Smooth muscle cell (in vitro differentiated cells): ENCODE data around the gene CCDC91. TPM values are rescaled to one million over a fixed set of nuclear protein-coding genes. Genes with fewer than 3 reads are reported as not detected.

Experiments used
- DNase-seq: peaks from one replicate; lab custom pipeline; 2025; ENCODE audit not compliant: unreplicated experiment; lab: John Stamatoyannopoulos, UW
- H2AFZ ChIP-seq: fragments of 200-600 bp; sonication (generic); 2 replicates; pipeline ENCODE4 v1.6.0; 2016; ENCODE audit warnings: antibody characterized with exemption, low read depth, mild to moderate bottlenecking
- H3F3A ChIP-seq: fragments of 200-600 bp; sonication (generic); 2 replicates; pipeline ENCODE4 v1.6.0; 2017; ENCODE audit warnings: antibody characterized with exemption, low read depth
- H3K27ac ChIP-seq: fragments of 200-600 bp; sonication (generic); 2 replicates; pipeline ENCODE4 v1.5.1; 2016; ENCODE audit warnings: low read depth, mild to moderate bottlenecking
- H3K27me3 ChIP-seq: fragments of 200-600 bp; sonication (generic); 2 replicates; pipeline ENCODE4 v1.6.1; 2016; ENCODE audit warnings: low read depth, mild to moderate bottlenecking
- H3K36me3 ChIP-seq: fragments of 200-600 bp; sonication (generic); 2 replicates; pipeline ENCODE4 v1.5.1; 2016; ENCODE audit warnings: low read depth
- H3K4me1 ChIP-seq: fragments of 200-600 bp; sonication (generic); 2 replicates; pipeline ENCODE4 v1.5.1; 2016; ENCODE audit warnings: low read depth
- H3K4me2 ChIP-seq: fragments of 200-600 bp; sonication (generic); 2 replicates; pipeline ENCODE4 v1.6.0; 2016; ENCODE audit warnings: mild to moderate bottlenecking
- H3K4me3 ChIP-seq: fragments of 200-600 bp; sonication (generic); 2 replicates; pipeline ENCODE4 v1.5.1; 2016; ENCODE audit warnings: mild to moderate bottlenecking
- H3K79me2 ChIP-seq: fragments of 200-600 bp; sonication (generic); 2 replicates; pipeline ENCODE4 v1.6.0; 2016; ENCODE audit warnings: low read depth, mild to moderate bottlenecking
- H3K9ac ChIP-seq: fragments of 200-600 bp; sonication (generic); 2 replicates; pipeline ENCODE4 v1.6.0; 2016; ENCODE audit warnings: low read depth
- H3K9me3 ChIP-seq: fragments of 200-600 bp; sonication (generic); replicated peaks from 2 replicates; pipeline ENCODE4 v1.5.1; 2016; ENCODE audit warnings: low read depth
- H4K20me1 ChIP-seq: fragments of 200-600 bp; sonication (generic); 2 replicates; pipeline ENCODE4 v1.6.0; 2016; ENCODE audit warnings: low read depth
- CTCF ChIP-seq: fragments of 200-600 bp; sonication (generic); IDR thresholded peaks from 2 replicates; pipeline ENCODE4 v1.5.1; 2017; ENCODE audit warnings: borderline replicate concordance, mild to moderate bottlenecking, antibody characterized with exemption; ENCODE audit not compliant: insufficient read depth, poor library complexity, severe bottlenecking
- WGBS: methylation state at CpG from one replicate; pipeline ENCODE4 v1.1.7; 2016; ENCODE audit warnings: low lambda C conversion rate; 5-methylcytosine and 5-hydroxymethylcytosine counted together
- polyA plus RNA-seq: library from polyadenylated mRNA; unstranded; fragments of >200 nt; fragmentation: Nextera tagmentation; extraction: Ambion mirVana; gene quantifications from 2 replicates; pipeline ENCODE4 v1.2.1, GENCODE V29; 2016
- total RNA-seq: library from RNA; depleted of rRNA; stranded (reverse); fragments of >200 nt; gene quantifications from 2 replicates; pipeline ENCODE4 v1.2.3, GENCODE V29; 2014

Gene CCDC91
- total and polyA plus RNA-seq, 2 experiments from 2014 or later = 20.1 to 23.7 TPM

DNA sequence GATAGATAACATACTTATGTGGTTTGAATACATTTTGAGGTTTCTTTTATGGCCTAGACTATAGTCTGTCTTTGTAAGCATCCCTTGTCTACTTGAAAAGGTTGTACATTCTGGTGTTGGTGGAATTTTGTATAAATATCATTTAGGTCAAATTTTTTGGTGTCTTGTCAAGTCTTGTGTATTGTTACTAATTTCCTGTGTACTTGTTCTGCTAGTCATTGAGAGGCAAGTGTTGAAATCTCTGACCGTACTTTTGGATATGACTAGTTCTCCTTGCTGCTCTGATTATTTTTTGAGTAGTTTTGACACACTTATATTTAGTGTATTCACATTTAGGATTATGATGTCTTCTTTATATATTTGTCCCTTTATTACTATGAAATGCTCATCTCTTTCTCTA lies 219.6 kb downstream of the CCDC91 start:
- H3K79me2 ChIP-seq = no peaks in the 10 kb centered on the region
- H2AFZ ChIP-seq = no peak overlapping the region
- no peaks in the 10 kb centered on the region for H4K20me1 ChIP-seq
- no peaks in the 10 kb centered on the region for H3K36me3 ChIP-seq
- no peak for TF ChIP-seq CTCF
- H3K4me3 ChIP-seq = no peak overlapping the region
- H3K4me1 ChIP-seq = no peaks in the 10 kb centered on the region
- H3F3A ChIP-seq = no peaks in the 10 kb centered on the region
- no peaks in the 10 kb centered on the region for H3K27me3 ChIP-seq
- DNase-seq = no peak
- no peak overlapping the region for H3K9ac ChIP-seq
- WGBS = 75% methylated on average over 1 of the region's 1 CpG
- H3K27ac ChIP-seq = no peak overlapping the region
- H3K9me3 ChIP-seq = no peaks in the 10 kb centered on the region
- H3K4me2 ChIP-seq = no peak overlapping the region

DNA sequence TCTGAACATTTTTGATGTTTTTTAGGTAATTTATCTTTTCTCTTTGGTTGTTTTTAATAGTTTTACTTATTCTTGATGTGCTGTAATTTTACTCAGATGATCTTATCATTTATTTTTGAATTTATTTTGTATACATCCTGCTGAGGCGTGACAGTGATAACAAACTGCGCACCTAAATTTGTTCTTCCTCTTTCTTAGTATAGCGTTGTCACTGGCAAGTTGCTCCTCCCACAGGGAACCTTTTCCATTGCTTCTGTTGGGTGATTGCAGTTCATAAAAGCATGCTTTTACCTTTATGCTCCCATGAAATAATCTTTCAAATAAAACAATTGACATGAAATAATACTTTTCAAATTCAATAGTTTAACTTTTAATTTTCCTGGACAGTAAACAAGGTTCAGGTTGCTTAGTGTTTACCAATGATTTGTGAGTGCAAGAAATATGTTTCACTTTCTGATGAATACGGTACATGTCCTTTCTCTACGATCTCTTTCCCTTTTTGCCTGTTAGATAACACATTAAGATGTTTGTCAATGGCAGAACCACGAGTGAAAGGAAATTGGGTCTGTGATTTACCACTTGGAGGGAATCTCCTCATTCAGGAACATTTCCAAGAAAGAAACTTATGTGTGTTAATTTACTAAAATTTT lies 223.3 kb downstream of the CCDC91 start:
- Histone ChIP-seq H3K27ac (no peak overlapping the region), H3F3A (no peaks in the 10 kb centered on the region), H4K20me1 (no peaks in the 10 kb centered on the region), H3K36me3 (no peaks in the 10 kb centered on the region), H3K27me3 (no peaks in the 10 kb centered on the region), H3K4me1 (no peaks in the 10 kb centered on the region), H3K9me3 (no peaks in the 10 kb centered on the region), H2AFZ (no peak overlapping the region), H3K9ac (no peak overlapping the region), H3K4me3 (no peak overlapping the region), H3K79me2 (no peaks in the 10 kb centered on the region), H3K4me2 (no peak overlapping the region)
- TF ChIP-seq CTCF = no peak
- DNase-seq = no peak
- WGBS = 95% methylated on average over 6 of the region's 6 CpGs

GRCh38 chr12:28415755-28416154 lies 225.5 kb downstream of the CCDC91 start:
- H3K4me1 ChIP-seq = no peaks in the 10 kb centered on the region
- H3K36me3 ChIP-seq = no peaks in the 10 kb centered on the region
- H4K20me1 ChIP-seq = no peaks in the 10 kb centered on the region
- H3K4me3 ChIP-seq = no peak overlapping the region
- no peak overlapping the region for H2AFZ ChIP-seq
- no peaks in the 10 kb centered on the region for H3K27me3 ChIP-seq
- no peak for DNase-seq
- no peaks in the 10 kb centered on the region for H3F3A ChIP-seq
- H3K27ac ChIP-seq = peak overlapping the region; percentile 47
- no peak overlapping the region for H3K4me2 ChIP-seq
- no peak overlapping the region for H3K9ac ChIP-seq
- WGBS = 13% methylated on average over 1 of the region's 1 CpG
- H3K9me3 ChIP-seq = no peaks in the 10 kb centered on the region
- no peaks in the 10 kb centered on the region for H3K79me2 ChIP-seq
- no peak for TF ChIP-seq CTCF

- Histone ChIP-seq H2AFZ (no peak overlapping the region), H4K20me1 (no peaks in the 10 kb centered on the region), H3K79me2 (no peaks in the 10 kb centered on the region), H3K4me2 (no peak overlapping the region), H3K9me3 (no peaks in the 10 kb centered on the region), H3K27me3 (no peaks in the 10 kb centered on the region), H3F3A (no peaks in the 10 kb centered on the region), H3K4me3 (no peak overlapping the region), H3K27ac (no peak overlapping the region), H3K4me1 (no peaks in the 10 kb centered on the region), H3K9ac (no peak overlapping the region), H3K36me3 (no peaks in the 10 kb centered on the region)
- 100% methylated on average over 1 of the region's 1 CpG for WGBS
- no peak for DNase-seq
- TF ChIP-seq CTCF = no peak
Measured at GRCh38 chr12:28421374-28421773, 231.1 kb downstream of the CCDC91 start.
